DMS 273 (cell line): ENCODE measurements around the gene MMP17.
"Not testable (repeated sequence)": the region's sequence is repeated elsewhere in the genome, so short reads cannot be mapped to it uniquely, and the experiment has no call there.

Experiments
- DNase-seq: peaks from one replicate; lab custom pipeline; 2025; ENCODE audit not compliant: unreplicated experiment; lab: John Stamatoyannopoulos, UW

The MMP17 gene

DNA sequence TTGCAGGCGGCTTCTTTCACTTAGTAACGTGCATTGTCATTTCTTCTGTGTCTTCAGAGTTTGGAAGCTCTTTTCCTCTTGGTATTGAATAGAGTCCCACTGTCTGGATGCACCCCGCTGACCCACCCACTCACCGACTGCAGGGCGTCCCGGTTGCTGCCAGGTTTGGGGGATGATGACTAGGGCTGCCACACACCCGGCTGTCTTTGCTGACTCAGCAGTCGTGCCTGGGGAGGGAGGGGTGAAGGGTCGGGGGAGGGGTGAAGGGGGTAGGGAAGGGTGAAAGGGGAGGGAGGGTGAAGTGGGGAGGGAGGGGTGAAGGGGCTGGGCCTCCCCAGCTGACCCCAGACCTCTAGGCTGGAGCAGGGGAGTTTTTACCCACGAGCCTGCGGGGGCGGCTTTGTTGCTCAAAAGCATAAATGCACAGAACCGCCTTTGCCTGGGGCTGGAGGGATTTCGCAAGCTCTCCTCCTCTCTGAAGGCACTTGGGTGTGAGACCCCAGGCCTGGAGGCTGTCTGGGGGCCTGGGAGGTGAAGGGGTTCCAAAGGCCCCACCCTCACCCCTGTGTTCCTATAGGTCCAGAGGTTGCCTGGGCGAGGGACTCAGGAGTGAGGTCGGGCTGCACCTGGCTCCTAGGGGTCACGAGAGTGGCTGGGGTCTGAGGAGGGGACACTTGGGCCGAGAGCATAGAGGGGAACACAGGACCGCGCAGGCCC, 35.0 kb downstream of the MMP17 start:
- peak; percentile 41 for DNase-seq

DNA sequence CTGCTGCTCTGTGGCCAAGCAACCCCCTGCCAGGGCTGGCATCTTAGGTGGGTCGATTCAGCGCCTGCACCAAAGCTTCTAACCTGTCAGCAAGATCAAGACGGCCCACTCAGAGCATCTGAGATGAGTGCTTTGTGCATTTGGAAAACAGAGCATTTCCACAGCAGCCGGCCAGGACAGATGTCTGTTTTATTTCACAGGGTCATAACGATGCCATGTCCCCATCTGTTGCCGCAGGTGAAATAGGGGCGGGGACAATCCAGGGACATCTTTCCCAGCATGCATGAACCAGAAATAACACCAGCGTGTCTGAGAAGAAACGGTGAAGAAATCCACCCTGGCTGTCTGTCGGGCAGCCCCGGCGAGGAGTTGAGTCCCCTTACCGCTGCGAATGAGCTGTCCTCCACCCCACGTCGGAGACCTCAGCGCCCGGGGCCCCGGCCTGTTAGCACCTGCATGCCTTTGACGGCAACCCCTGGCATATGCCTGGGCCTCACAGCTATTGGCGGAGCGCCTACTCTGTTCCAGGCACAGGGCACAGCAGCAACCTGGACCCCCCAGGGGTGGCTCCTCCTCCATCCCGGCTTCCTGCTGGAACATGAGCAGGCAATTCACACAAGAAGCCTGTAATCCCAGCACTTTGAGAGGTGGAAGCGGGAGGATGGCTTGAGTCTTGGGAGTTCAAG, 35.7 kb downstream of the MMP17 start:
- peak; percentile 84 for DNase-seq

DNA sequence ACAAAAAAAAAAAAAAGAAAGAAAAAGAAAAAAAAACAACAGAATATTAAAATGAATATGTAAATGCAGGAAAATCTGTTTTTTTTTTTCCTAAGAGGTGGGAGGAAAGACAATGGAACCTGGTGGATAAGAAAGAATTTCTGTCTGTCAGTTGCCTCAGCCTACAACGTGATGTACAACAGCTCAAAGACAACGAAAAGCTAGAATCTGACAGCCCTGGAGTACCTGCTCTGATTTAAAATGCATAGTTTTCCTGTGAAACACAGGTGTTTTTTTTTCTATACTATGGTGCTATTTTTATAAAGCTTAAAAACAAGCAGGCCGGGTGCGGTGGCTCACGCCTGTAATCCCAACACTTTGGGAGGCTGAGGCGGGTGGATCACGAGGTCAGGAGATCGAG, 36.3 kb downstream of the MMP17 start:
- DNase-seq, result no peak

DNA sequence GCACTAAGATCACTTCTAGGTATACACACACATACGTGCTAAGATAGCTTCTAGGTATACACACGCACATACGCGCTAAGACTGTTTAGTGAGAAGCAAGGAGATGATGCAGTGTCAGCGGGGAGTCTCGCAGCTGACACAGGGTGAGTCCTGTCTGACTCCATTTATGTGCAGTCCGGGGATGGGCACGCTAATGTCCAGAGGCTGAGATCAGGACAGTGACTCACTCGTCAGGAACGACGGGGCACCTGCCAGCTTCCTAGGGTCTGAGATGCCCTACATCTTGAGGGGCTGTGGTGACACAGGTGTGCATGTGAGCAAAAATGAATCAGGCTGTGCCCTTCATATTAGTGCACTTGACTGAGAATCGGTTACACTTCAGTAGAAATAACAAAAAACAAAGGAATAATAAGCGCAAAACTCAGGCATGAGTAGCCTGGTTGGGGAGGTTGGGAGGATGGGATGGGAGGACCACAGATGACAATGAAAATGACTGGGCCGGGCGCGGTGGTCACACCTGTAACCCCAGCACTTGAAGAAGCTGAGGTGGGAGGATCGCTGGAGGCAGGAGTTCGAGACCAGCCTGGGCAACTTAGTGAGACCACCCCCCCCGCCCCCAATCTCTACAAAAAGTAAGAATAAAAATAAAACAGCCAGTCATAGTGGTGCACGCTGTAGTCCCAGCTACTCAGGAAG, 37.1 kb downstream of the MMP17 start:
- DNase-seq, result no peak

DNA sequence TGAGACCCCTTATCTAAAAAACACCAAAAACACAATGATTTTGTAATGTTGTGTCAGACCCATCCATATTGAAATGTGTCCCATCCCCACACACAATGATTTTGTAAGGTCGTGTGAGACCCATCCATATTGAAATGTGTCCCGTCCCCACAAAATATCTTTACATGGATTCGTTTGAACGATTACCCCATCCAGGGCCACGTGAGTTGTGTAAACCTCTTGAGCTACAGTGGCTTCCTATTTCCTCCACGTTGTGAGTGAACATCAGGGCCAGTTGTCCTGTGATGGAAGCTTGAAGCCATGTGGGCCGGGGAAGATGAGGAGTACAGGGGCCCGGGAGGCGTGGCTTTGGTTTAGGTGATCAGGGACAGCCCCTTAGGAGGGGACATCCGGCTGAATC, 39.3 kb downstream of the MMP17 start:
- no peak for DNase-seq

DNA sequence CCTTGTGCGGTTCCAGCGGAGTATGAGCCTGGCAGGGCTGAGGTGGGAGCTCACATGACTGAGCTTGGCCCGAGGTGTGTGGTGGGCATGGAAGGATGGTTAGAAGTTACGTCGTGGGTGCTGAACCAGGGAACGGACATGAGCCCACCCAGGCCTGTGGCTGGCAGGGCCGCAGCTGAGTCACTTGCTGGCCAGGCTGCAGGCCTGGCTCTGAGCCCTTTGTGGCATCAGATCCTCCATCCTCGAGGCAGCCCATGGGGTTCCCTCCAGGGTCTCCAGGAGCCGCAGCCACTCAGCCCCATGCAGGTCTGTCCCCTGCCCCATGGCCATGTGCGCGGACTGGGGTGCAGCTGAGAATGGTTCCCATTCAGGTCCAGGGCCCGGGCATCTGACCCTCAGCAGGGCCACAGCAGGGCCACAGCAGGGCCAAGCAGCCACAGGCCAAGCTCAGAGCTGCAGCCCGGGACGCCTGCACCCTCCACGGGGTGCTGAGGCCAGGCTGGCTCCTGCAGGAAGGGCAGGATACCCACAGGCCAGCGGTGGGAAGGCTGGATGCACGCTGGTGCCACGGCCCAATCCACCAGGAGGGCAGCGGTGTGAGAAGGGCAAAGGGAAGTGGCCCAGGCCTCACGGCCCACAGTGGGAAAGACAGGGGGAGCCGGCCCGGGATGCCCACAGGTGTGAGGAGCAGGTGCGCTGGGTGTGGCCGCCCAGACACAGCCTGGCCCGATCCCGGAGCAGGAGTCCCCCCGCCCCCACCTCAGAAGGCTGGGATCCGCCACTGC, 39.9 kb downstream of the MMP17 start:
- no peak for DNase-seq

DNA sequence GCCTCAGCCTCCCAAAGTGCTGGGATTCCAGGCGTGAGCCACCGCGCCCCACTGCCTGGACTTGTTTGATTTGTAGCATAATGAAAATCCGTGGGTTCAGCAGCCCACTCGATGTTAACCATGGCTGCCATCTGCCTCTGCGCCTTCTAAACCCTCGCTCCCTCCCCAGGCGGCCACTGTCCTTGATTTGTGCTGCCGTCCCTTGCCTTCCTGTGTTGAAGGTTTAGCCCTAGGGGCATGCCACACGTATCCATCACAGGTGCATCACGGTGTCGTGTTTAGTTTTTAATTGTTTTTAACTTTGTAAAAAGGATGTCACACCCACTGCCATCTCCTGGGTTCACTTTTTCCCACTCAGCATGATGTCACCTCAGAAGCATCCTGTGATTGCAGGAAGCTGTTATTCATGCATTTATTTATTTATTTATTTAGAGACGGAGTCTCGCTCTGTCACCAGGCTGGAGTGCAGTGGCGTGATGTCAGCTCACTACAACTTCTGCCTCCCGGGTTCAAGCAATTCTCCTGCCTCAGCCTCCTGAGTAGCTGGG, 41.8 kb downstream of the MMP17 start:
- no peak for DNase-seq

DNA sequence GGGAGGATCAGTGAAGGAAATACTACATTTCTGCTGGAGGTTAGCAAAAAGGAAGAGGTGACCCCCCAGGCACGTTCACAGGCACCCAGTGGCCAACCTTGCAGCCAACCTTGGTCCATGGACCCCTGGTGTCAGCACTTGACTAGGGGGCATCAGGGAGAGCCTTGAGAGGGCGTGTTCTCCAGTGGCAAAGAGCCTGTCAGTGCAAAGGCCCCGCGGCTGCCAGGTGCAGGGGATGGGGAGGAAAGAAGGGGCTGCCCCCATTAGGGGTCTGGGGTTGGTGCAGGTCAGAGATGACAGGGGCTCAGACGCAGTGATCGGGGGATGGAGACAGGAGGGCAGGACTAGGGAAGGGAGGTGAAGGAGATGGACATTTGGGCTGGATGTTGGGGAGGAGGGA, 43.5 kb downstream of the MMP17 start:
- DNase-seq, result no peak

DNA sequence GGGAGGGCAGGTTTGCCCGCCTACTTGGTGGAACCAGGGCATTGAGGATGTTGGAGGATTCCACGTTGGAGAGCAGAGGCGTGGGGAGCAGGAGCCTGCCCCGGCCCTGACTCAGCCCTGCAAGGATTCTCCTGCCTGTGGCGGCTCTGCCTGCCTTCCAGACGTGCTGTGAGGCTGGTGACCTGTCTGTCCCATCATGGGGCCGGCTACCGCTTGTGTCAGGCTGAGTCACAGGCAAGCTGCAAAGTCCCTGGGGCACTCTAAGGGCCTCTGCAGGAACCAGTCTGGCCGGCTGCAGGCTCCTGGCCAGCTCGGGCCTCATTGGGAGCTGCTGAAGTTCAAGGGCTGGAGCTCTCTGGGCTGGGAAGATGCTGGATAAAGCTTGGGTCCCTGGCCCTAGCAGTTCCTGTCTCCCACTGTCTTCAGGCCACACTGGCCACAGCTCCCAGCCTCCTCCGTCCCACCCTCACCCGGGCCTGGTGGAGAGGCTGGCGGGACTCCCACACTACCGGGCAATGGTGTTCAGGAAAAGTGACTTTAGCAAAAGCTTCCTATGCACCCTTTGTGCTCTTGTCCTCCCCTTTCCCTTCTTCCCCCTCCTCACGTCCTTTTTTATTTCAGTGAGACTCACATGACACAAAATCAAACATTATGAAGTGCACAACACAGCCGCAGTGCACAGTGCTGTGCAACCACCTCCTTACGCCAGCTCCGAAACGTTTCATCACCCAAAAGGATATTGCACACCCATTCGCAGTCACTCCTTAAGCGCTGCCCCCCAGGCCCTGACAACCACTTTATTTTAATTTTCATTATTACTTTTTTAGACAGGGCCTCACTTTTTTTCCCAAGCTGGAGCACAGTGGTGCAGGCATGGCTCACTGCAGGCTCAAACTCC, 44.2 kb downstream of the MMP17 start:
- DNase-seq, result no peak

DNA sequence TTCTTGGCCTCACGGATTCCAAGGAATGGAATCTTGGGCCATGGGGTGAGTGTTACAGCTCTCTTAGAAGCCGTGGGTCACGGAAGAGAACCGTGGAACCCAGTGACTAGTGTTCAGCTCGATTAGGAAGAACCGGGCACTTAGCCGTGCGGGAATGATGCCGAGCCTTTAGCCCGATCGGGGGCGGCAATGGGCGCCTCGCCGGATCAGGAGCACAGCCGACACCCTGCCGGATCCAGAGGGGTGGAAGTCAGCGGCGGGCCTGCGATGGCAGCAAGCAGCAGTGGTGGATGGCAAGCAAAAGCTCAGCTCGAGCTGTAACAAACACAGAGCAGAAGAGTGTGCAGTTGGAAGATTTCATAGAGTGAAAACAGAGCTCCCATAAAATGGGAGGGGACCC, 45.1 kb downstream of the MMP17 start:
- DNase-seq, result no peak

DNA sequence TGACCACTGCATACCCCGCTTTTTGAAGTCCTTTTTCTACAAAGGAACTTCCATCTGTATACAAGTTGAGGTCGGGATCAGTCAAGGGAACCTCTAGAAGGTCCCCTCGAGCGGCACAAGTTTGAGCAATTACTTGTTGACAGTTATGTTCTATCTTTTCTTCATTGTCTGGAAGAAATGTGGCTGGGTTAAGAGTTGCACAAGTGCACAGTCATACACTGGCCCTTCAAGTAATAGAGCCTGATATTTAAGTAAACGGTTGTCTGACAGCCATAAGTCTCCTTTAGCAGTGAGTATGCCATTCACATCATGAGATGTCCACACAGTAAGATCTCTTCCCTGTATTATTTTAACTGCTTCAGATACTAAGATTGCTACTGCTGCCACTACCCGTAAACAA, 46.8 kb downstream of the MMP17 start:
- DNase-seq, result not testable (repeated sequence)

DNA sequence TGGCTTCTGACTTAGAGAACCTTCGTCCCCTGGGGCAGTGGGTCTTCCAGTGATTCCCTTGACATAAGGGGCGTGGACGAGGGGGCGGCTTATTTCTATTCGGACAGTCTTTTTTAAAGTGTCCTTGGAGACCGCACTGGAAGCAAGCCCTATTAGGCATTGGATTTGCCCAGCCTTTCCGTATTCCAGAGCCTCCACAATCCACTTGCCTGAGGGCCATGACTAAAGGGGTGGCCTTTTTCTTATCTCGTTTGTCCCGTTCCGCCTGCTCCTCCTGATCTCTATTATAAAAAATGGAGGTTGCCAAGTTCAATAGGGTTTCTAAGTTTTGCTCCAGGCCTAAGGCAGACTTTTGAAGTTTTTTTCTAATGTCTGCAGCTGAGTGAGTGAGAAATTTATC, 49.0 kb downstream of the MMP17 start:
- not testable (repeated sequence) for DNase-seq

DNA sequence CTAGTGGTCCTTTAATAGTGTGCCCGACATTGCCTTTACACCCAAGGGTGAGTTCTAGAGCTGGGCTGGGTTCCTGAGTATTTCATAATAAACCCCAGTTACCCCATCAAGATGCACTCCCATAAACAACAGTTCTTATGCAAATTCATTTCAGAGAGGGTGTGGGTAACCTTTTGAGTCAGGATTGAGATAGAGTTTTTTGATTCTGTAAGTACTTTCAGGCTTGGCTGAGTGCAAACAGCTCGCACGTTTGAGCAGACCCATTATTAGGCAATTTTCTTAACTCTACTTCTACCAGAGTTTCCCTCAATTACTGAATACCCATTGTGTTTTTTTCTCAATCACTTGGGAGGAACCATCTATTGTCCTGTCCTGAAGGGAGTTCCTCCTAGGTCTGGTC, 50.2 kb downstream of the MMP17 start:
- not testable (repeated sequence) for DNase-seq

DNA sequence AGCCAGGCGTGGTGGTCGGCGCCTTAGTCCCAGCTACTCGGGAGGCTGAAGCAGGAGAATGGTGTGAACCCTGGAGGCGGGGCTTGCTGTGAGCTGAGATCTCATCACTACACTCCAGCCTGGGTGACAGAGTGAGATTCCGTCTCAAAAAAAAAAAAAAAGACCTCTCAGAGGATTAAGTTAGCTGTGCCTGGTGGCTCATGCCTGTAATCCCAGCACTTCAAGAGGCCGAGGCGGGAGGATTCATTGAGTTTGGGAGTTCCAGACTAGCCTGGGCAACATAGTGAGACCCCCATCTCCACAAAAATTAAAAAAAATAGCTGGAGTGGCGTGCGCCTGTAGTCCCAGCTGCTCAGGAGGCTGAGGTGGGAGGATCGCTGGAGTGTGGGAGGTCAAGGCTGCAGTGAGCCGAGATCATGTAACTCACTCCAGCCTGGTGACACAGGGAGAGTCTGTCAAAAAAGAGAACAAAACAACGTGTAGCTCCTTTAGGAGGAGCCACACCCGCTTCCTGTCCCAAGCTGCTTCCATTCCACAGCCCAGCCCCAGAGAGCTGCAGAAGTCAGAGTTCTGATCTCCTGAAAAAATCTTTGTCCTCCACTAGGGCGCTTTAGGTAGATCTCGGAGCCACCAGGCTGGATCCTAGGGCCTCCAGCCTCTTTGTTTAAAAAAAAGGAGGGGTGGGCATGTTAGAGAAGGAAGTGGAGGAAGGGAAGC, 54.8 kb downstream of the MMP17 start:
- DNase-seq, result no peak

DNA sequence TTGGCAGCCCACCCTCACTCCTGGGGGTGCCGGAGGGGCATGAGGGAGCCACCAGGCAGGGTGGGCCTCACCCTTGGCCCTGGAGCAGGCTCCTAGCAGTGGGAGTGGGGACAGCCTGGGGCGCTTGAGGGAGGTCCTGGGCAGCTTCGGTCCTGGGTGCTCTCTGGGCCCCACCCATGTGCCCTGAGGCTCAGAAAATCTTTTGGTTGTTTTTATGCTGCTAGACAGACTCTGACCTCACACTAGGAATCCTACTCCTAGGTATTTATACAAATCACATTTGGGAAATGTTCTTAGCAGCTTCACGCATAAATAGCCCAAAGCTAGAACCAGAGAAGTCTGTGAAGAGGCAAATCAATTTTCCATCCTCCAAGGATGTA, 55.3 kb downstream of the MMP17 start:
- no peak for DNase-seq

DNA sequence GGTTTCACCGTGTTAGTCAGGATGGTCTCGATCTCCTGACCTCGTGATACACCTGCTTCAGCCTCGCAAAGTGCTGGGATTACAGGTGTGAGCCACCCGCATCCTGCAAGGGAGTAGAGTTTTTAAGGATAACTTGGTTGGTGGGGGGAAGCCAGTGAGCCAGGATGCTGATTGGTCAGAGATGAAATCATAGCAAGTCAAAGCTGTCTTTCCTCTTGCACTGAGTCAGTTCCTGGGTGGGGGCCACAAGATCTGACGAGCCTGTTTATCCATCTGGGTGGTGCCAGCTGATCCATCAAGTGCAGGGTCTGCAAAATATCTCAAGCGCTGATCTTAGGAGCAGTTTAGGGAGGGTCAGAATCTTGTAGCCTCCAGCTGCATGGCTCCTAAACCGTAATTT, 56.9 kb downstream of the MMP17 start:
- not testable (repeated sequence) for DNase-seq

DNA sequence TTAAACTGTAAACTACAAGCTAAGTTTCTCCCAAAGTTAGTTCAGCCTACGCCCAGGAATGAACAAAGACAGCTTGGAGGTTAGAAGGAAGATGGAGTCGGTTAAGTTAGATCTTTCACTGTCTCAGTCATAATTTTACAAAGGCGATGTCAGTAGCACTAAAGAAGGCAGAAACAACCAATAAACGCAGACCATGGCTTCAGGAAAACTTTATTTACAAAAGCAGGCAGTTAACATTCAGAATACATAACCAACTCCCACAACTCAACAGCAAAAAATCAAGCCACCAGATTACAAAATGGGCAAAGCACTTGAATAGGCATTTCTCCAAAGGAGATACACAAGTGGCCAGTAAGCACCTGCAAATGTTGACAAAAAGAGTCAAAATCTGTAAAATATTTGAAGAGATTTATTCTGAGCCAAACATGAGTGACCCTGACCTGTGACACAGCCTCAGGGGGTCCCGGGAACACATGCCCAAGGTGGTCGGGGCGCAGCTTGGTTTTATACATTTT, 57.4 kb downstream of the MMP17 start:
- no peak for DNase-seq

DNA sequence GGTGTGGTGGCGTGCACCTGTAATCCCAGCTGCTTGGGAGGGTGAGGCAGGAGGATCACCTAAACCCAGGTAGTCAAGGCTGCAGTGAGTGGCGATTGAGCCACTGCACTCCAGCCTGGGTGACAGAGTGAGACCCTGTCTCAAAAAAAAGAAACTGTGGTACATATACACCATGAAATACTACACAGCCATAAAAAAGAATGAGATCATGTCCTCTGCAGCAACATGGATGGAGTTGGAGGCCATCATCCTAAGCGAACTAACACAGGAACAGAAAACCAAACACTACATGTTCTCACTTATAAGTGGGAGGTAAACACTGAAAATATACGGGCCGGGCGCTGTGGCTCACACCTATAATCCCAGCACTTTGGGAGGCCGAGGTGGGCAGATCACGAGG, 63.5 kb downstream of the MMP17 start:
- not testable (repeated sequence) for DNase-seq
